HG02943 (cell line): ENCODE measurements around the gene EPHX1.

Source experiments
- ATAC-seq: cut with Tn5 transposase; IDR thresholded peaks from one replicate; pipeline ENCODE4 v1.9.1; 2021; ENCODE audit warnings: mild to moderate bottlenecking, low read depth, moderate library complexity; ENCODE audit not compliant: unreplicated experiment

Gene EPHX1

GRCh38 chr1:225859151-225859550 is 49.2 kb downstream of the EPHX1 start:
- no peak for ATAC-seq

DNA sequence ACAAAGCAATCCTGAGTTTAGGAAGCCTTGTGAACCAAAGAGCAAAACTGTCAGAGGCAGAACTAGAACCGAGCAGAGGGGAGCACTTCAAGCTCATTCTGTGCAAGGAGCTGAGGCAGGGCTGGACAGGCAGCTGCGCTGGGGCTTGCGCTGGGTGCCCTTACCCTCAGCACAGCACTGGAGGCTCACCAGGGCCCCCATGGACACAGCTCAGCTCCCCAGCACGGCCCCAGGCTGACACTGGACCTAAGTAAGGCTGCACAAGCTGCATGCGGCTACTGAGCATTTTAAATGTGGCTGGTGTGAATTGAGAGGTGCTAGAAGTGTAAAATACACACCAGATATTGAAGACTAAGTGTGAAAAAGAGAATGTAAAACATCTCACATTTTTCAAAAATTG is 50.2 kb downstream of the EPHX1 start:
- no peak for ATAC-seq

DNA sequence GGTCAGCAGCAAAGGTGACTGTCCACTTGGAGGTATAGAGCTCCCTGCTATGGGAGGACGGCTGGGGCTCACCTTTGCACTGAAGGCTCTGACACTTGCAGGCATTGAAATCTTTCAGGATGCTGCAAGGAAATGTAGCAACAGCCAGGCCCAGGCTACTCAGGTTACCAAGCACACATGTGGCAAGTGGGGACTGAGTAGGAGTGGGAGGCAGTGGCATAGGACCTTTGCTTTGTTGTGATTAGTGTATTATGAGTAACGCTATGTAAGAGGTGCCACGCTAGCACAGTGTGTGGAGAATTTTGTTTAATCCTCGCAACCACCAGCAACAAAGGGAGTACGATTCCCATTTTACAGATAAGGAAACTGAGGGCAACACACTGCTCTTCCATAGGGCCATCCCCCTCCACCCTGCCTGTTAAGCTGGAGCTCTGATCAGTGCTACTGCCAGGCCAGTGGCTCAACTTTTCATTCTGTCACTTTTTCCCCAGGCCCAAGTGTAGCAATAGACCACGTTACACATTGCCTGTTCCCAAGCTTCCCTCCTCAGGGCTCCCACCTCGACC is 51.0 kb downstream of the EPHX1 start:
- no peak for ATAC-seq

- ATAC-seq: no peak
These were observed 52.1 kb downstream of the EPHX1 start for GRCh38 chr1:225861834-225862580.

DNA sequence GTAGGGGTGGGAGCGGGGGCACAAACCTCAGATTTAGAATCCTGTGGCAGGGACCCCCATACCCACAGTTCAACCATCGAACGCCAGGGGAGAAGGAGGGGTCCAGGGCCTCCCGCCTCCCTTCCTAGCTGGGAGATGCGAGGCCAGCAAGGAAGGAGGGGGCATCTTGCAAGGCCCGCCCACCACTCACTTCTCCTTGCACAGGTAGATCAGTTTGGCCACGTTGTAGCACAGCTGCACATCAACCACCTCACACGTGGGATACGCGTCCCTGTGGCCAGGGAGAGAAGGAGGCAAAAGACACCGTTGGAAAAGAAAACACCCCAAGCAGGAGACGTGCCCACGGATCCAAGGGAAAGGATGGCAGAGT is 52.6 kb downstream of the EPHX1 start:
- ATAC-seq: no peak

DNA sequence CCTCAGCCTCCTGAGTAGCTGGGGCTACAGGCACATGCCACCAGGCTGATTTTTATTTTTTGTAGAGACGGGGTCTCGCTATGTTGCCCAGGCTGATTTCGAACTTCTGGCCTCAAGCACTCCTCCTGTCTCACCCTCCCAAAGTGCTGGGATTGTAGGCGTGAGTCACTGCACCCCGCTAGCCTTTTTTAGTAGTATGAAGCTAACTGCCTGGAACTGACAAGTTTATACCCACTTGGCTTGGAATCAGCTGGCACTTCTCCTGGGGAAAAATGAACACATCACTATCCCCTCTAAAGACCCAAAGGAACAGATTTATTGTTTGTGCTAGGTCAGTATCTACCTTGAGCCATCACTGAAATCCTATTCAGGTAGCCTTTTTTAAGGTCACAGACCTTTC is 53.2 kb downstream of the EPHX1 start:
- no peak for ATAC-seq

DNA sequence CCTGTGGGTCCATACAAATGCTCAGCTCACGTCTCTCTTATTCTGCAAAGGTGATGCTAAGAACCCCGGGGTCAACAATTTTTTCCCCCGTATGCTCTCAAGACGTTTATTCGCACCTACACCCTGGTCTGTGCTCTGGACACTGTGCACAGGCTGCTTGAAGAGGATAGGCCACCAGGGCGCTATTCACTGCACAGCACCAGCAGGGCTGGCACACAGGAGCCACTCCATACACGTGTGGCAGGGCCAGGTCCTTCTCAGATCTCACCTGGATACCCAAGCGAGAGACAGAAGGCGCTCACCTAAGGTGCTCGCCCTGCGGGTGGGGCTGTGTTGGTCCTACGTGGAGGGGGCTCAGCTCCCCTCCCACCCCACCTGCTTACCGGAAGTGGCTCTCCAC is 55.6 kb downstream of the EPHX1 start:
- no peak for ATAC-seq

GRCh38 chr1:225866061-225866837 is 56.3 kb downstream of the EPHX1 start:
- ATAC-seq: no peak

DNA sequence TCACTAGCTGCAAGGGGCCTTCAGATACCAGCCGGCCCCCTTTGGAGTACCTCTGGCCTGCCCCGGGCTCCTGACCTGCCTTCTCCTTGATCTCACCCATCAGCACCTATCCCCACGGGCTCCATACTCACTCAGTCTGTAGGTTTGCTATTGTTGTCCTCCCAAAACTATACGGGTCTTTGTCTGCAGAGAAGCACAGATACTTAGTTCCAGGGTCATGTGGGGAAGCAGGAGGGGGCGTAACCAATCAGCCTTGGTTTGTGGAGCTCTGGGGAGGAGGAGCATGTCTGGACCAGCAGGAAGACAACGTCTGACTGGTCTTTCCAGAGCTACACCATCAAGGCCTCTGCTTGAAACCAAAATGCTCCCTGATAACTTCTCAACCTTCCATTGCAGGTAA is 57.1 kb downstream of the EPHX1 start:
- no peak for ATAC-seq

- no peak for ATAC-seq
These were observed 58.9 kb downstream of the EPHX1 start for GRCh38 chr1:225868631-225869330.

DNA sequence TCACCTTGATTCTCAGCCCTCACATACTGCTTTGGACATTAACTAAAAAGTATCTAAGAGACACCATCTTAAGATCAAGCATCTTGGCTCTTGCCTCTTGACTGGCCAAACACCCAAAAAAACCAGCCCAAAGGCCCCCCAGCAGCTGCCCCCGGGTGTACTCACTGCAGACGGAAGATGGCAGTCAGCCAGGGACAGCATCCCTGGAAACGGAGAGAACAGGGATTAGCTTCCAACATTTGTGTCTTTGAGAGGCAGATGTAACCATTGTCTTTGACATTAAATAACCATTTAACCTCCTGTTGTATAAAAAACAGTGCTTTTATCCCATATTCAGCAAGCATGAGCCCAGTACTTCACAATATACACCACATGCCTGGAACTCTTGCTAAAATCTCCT is 61.0 kb downstream of the EPHX1 start:
- no peak for ATAC-seq

DNA sequence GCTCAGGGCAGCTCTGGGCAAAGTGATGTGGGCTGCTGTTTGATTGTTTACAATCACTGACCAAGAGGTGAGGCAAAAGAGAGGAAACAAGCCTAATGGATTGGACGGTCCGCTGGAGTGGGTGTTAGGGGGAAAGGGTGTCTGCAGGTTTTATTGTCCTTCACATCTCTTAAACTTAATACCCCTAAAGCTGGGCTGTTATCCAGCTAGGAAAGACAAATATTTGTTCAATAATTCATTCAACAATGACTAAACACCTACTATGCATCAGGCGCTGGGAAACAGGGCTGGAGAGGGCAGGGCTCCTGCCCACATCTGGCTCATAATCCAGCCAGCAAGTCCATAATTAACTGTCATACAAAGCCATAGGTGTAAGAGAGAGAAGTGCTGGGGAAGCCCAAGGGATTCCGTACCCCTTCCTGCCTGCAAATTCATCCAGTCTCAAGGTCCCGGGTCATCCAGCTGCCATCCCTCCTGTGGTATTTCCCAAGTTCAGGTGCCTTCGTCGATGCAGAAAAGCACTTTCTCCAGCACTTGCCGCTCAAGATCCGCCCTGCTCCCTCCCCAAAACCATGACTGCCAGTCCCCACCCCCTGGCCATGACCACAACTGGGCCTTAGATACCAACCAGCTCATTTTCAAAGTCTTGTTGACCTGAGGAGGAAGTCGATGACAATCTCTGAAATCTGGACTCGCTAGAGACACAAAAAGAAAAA is 61.6 kb downstream of the EPHX1 start:
- ATAC-seq: no peak

DNA sequence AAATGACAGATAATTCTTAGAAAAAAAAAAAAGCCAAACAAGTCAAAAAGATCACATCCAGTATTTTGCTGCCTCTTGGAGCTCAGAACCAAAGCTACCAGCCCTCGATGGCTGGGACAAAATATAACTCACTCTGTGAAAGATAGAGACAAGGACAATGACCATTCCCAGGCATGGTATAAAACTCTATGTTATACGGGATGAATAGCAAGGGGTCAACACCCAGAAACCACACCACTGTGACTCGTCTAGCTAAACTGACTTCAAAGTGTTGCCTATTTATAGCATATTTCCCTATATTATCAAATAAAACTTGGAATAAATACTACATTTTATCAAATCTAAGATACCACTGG is 62.1 kb downstream of the EPHX1 start:
- no peak for ATAC-seq

DNA sequence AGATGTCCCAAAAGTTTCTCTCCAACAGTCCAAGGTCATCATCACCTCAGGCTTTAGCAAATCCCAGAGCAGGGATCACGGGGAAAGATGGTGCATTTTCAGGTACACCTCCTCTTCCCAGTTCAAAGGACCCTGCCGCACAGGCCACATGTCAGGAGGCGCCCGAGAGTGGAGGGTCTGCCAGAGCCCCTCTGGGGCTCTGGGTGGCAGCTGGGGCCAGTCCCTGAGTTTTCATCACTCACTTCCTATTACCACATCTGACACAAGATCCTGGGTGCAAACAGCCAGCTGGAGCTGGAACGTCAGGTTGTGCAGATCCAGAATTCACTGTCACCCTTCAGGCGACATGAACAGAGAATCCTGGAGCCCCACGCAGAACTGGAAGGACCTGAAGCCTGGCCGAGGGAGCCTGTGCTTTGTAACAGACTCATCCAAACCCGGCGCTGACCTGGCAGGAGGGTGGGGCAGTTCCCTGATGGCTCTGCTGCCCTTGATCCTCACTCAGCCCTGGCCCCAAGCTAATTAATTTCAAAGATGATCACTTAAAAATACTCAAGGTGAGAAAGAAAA is 63.4 kb downstream of the EPHX1 start:
- no peak for ATAC-seq

DNA sequence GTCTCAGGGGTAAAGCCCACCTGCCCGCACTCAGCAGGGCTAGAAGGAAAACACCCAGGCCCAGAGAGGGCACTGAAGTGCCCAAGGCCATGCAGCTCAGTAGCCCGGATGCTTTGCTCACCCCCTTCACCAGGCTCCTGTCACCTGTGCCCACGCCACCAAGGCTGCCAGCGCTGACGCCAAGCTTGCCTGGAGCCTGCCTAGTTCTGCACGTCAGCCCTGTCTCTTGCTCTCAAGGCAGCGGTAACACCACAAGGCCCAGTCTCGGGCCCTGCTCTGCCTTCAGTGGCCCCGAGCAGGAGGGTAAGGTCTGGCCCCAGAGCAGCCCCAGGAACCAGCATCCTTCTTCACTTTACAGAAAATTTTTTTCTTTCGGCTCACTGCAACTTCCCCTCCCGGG is 64.5 kb downstream of the EPHX1 start:
- ATAC-seq: no peak

GRCh38 chr1:225875044-225875815 is 65.3 kb downstream of the EPHX1 start:
- no peak for ATAC-seq

DNA sequence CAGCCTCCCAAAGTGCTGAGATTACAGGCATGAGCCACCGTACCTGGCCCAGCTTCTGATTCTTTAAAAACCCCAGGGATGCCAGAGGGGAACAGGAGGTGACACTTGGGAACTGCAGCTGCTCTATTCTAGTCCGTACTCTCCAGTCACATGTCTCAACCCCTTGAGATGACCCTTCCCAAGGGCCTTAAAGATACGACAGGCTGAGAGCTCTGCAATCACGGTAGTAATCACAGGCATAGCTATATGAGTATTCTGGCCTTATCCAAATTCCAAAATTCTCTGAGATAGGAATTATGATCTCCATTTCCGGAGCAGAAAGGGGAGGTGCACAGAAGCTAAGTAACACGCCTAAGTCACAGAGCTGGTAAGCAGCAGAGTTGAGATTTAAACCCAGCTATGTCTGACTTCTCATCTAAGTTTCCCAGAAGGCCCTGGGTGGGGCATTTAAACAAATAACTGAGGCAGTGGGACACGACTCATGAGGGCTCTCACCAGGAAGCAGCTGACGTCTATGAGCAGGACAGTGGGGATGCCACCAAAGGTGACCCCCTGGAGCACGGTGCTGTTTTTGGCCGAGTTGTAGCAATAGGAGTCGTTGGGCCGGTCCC is 67.1 kb downstream of the EPHX1 start:
- ATAC-seq: no peak

DNA sequence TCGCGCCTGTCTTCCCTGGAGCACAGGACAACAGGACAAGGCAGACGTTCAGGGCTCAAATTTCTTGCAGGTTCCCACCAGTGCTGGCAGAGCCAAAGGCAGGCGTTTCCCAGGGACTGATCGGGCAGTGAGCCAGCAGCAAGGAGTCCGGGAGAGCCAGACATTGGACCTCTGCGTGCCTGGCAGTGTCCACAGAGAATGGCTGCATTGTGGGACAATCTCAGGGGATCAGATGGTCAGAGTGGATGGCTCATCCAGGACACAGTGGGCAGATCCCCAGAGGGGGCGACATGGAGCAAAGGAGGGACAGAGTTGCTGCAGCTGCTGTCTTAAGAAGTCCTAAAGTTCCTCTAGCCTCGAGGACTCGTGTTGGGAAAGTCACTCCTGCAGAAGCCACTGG is 67.7 kb downstream of the EPHX1 start:
- no peak for ATAC-seq

DNA sequence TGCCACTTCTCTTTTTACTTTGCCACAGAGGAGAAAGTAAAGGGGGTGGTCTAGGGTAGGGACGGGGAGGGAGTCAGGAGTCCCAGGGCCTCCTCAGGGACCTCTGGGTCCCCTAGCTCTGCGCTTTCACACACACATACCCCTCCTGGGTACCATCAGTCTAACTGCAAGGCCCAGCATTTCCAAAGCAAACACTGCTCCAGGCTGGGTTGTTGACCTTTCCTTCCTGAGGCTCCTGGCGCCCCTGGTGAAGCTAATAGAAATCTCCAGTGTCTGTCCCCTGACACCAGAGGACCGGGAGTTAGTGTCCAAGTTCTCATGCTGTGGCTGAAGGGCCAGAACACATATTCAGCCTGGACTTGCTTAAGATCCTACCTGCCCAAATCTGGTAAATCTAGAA is 68.4 kb downstream of the EPHX1 start:
- no peak for ATAC-seq
